Tibial nerve (tissue), 4 donors: ENCODE results near the gene ERICH3. TPM values are rescaled to one million over a fixed set of nuclear protein-coding genes. Genes with fewer than 3 reads are reported as not detected.

Source experiments
- DNase-seq, 2 donors: peaks; one replicate each; pipeline ENCODE4 v3.0.0-alpha.2; 2019; ENCODE audit warnings: low spot score in 2 of 2
- H3K27ac ChIP-seq, 4 donors: fragments of 200-600 bp; sonication (generic) in 3 of 4; one replicate each; pipeline ENCODE4 v1.5.1; 2017 to 2019; ENCODE audit warnings: mild to moderate bottlenecking in 1 of 4
- H3K27me3 ChIP-seq, 2 donors: fragments of 200-600 bp; sonication (generic) in 1 of 2; one replicate each; pipeline versions ENCODE4 v1.5.1 to v1.6.0; 2017 to 2019
- H3K36me3 ChIP-seq, 3 donors: fragments of 200-600 bp; sonication (generic); one replicate each; pipeline ENCODE4 v1.5.1; 2018 to 2019
- H3K4me1 ChIP-seq, 4 donors: fragments of 200-600 bp; sonication (generic) in 3 of 4; one replicate each; pipeline ENCODE4 v1.5.1; 2017 to 2019
- H3K4me3 ChIP-seq, 4 donors: fragments of 200-600 bp; sonication (generic) in 3 of 4; one replicate each; pipeline ENCODE4 v1.5.1; 2017 to 2019; ENCODE audit warnings: mild to moderate bottlenecking in 1 of 4, moderate library complexity in 1 of 4
- H3K9me3 ChIP-seq, 4 donors: fragments of 200-600 bp; sonication (generic) in 3 of 4; one replicate each; pipeline ENCODE4 v1.5.1; 2017 to 2019
- EP300 ChIP-seq, 2 donors: sonication (generic); formaldehyde crosslinking; IDR thresholded peaks; one replicate each; pipeline ENCODE4 v1.6.1; 2017; ENCODE audit warnings: antibody characterized with exemption in 2 of 2, mild to moderate bottlenecking in 1 of 2
- POLR2A ChIP-seq, 2 donors: fragments of 450-650 bp; IDR thresholded peaks; one replicate each; pipeline ENCODE4 v1.6.1; 2017; ENCODE audit warnings: antibody characterized with exemption in 2 of 2, mild to moderate bottlenecking in 2 of 2, moderate library complexity in 2 of 2
- WGBS, 2 donors: methylation state at CpG; one replicate each; pipeline ENCODE4 v1.1.5; 2018; 5-methylcytosine and 5-hydroxymethylcytosine counted together
- total RNA-seq, 4 donors: library from RNA; depleted of rRNA; stranded (reverse); fragments of >200 nt; gene quantifications; one replicate each; pipeline ENCODE4 v1.1.0, GENCODE V29; 2016
- TF ChIP-seq, protein P1 (sequence below), 5 experiments: fragments of 200-600 bp in 3 of 5; fragments of 450-650 bp in 2 of 5; sonication (generic) in 3 of 5; IDR thresholded peaks; one replicate each; pipeline ENCODE4 v1.5.1; 2016 to 2019; ENCODE audit warnings: antibody characterized with exemption in 5 of 5, mild to moderate bottlenecking in 3 of 5, moderate library complexity in 2 of 5

Gene ERICH3
- total RNA-seq, 4 donors from 2014 or later: 0.20 to 0.30 (median 0.21) TPM

DNA sequence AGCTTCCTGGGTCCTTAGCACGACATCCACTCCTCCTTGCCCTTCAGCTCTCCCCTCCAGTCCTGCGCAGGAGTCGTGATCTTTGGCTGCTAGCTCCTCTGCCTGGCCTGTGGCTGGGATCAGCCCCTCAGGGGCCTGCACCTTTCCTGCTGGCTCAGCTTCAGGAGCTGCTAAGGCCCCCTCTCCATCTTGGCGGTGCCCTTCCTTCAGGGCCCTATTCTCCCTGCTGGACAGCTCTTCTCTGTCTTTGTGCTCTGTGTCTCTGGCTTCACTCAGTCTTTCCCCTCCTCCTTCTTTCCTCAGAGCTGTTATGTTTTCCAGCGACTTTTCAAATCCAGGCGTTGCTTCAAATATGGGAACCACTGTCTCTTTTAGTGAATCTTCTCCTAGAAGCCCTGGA lies 101.7 kb downstream of the ERICH3 start:
- TF ChIP-seq POLR2A (IDR thresholded peaks at IDR 0.05) (no peak), EP300 (IDR thresholded peaks at IDR 0.05) (no peak)
- TF ChIP-seq, protein P1, sequence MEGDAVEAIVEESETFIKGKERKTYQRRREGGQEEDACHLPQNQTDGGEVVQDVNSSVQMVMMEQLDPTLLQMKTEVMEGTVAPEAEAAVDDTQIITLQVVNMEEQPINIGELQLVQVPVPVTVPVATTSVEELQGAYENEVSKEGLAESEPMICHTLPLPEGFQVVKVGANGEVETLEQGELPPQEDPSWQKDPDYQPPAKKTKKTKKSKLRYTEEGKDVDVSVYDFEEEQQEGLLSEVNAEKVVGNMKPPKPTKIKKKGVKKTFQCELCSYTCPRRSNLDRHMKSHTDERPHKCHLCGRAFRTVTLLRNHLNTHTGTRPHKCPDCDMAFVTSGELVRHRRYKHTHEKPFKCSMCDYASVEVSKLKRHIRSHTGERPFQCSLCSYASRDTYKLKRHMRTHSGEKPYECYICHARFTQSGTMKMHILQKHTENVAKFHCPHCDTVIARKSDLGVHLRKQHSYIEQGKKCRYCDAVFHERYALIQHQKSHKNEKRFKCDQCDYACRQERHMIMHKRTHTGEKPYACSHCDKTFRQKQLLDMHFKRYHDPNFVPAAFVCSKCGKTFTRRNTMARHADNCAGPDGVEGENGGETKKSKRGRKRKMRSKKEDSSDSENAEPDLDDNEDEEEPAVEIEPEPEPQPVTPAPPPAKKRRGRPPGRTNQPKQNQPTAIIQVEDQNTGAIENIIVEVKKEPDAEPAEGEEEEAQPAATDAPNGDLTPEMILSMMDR (IDR thresholded peaks at IDR 0.05): no peak
- Histone ChIP-seq H3K4me1 (no peaks in the 10 kb centered on the region), H3K27ac (no peak overlapping the region), H3K36me3 (no peaks in the 10 kb centered on the region), H3K27me3 (no peaks in the 10 kb centered on the region), H3K4me3 (no peak overlapping the region), H3K9me3 (no peaks in the 10 kb centered on the region)
- no peak for DNase-seq
- WGBS, 2 donors: 68 to 72% methylated on average over 6 of the region's 6 CpGs

DNA sequence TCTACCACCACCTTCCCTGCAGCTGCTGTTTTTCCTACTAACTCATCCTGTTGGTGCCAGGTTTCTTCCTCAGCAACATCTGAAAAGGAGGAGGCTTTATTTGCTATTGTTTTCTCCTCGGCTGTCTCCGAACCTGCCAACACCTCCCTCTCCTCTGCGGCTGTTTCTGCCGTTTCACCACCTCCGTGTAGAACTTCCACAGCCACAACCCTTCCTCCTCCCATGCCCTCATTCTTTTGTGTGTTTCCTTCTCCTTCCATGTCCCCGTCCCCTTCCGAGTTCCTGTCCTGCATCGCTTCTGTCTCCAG lies 102.1 kb downstream of the ERICH3 start:
- H3K4me1 ChIP-seq: no peaks in the 10 kb centered on the region
- no peak overlapping the region for H3K4me3 ChIP-seq
- H3K9me3 ChIP-seq: no peaks in the 10 kb centered on the region
- TF ChIP-seq, protein P1 (IDR thresholded peaks at IDR 0.05): no peak
- no peak for TF ChIP-seq POLR2A (IDR thresholded peaks at IDR 0.05)
- no peak for TF ChIP-seq EP300 (IDR thresholded peaks at IDR 0.05)
- no peaks in the 10 kb centered on the region for H3K27me3 ChIP-seq
- WGBS, 2 donors: 47 to 70% methylated on average over 8 of the region's 8 CpGs
- no peak overlapping the region for H3K27ac ChIP-seq
- no peaks in the 10 kb centered on the region for H3K36me3 ChIP-seq
- no peak for DNase-seq

- DNase-seq: no peak
- Histone ChIP-seq H3K36me3 (no peaks in the 10 kb centered on the region), H3K9me3 (no peaks in the 10 kb centered on the region), H3K27ac (no peak overlapping the region), H3K4me1 (no peaks in the 10 kb centered on the region), H3K4me3 (no peak overlapping the region), H3K27me3 (no peaks in the 10 kb centered on the region)
- no peak for TF ChIP-seq POLR2A (IDR thresholded peaks at IDR 0.05)
- TF ChIP-seq, protein P1 (IDR thresholded peaks at IDR 0.05): no peak
- TF ChIP-seq EP300 (IDR thresholded peaks at IDR 0.05): no peak
- WGBS, 2 donors: 32 to 40% methylated on average over 14 of the region's 14 CpGs
Measured at GRCh38 chr1:74570797-74571492, 102.6 kb downstream of the ERICH3 start.

DNA sequence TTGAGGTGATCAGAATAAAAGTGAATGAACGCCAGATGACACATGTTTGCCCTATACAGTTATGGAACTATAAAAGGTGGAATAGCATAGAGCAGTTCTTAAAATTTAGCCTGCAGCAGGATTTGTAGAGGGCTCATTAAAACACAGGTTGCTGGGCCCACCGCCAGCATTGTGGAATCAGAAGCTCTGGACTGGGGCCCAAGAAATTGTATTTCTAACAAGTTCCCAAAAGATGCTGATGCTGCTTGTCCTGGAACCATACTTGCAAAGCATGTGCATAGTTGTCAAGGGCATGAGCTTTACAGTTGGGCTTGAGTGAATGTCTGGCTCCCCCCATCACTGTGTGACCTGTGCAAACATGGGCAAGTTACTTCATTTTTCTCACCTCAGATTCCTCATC lies 123.7 kb downstream of the ERICH3 start:
- WGBS, 2 donors: 90 to 94% methylated on average over 2 of the region's 2 CpGs
- H3K36me3 ChIP-seq: no peaks in the 10 kb centered on the region

More for the DNA sequence above, 123.7 kb downstream of the ERICH3 start:
- no peaks in the 10 kb centered on the region for H3K9me3 ChIP-seq
- H3K27ac ChIP-seq: no peak overlapping the region
- DNase-seq: no peak
- TF ChIP-seq, protein P1 (IDR thresholded peaks at IDR 0.05): no peak
- TF ChIP-seq POLR2A (IDR thresholded peaks at IDR 0.05): no peak
- TF ChIP-seq EP300 (IDR thresholded peaks at IDR 0.05): no peak
- H3K27me3 ChIP-seq: no peaks in the 10 kb centered on the region
- no peaks in the 10 kb centered on the region for H3K4me1 ChIP-seq
- H3K4me3 ChIP-seq: no peak overlapping the region
